Suprapubic skin (tissue), 4 donors: ENCODE data around the gene GNPDA2. TPM values are rescaled to one million over a fixed set of nuclear protein-coding genes. Genes with fewer than 3 reads are reported as not detected.
"Not testable (repeated sequence)": the region's sequence is repeated elsewhere in the genome, so short reads cannot be mapped to it uniquely, and the experiment has no call there.

Experiments used
- DNase-seq, 2 donors: peaks; one replicate each; pipeline ENCODE4 v3.0.0-alpha.2; 2019; ENCODE audit warnings: low spot score in 2 of 2
- H3K27ac ChIP-seq: fragments of 200-600 bp; sonication (generic); one replicate; pipeline ENCODE4 v1.5.1; 2019
- H3K27me3 ChIP-seq: fragments of 200-600 bp; sonication (generic); one replicate; pipeline ENCODE4 v1.5.1; 2019
- H3K36me3 ChIP-seq: fragments of 200-600 bp; sonication (generic); one replicate; pipeline ENCODE4 v1.5.1; 2019
- H3K4me1 ChIP-seq: fragments of 200-600 bp; sonication (generic); one replicate; pipeline ENCODE4 v1.5.1; 2019
- H3K4me3 ChIP-seq: fragments of 200-600 bp; sonication (generic); one replicate; pipeline ENCODE4 v1.5.1; 2019; ENCODE audit warnings: mild to moderate bottlenecking
- H3K9me3 ChIP-seq: fragments of 200-600 bp; sonication (generic); one replicate; pipeline ENCODE4 v1.5.1; 2019
- CTCF ChIP-seq, 2 donors: fragments of 200-600 bp in 1 of 2; fragments of 450-650 bp in 1 of 2; sonication (generic) in 1 of 2; IDR thresholded peaks; one replicate each; pipeline ENCODE4 v1.5.1; 2016 to 2019; ENCODE audit warnings: antibody characterized with exemption in 2 of 2, mild to moderate bottlenecking in 1 of 2, moderate library complexity in 1 of 2
- EP300 ChIP-seq: sonication (generic); formaldehyde crosslinking; IDR thresholded peaks from one replicate; pipeline ENCODE4 v1.6.1; 2017; ENCODE audit warnings: antibody characterized with exemption
- POLR2A ChIP-seq, 2 donors: fragments of 450-650 bp; IDR thresholded peaks; one replicate each; pipeline ENCODE4 v1.6.1; 2017; ENCODE audit warnings: antibody characterized with exemption in 2 of 2, mild to moderate bottlenecking in 2 of 2, moderate library complexity in 2 of 2
- POLR2AphosphoS5 ChIP-seq, 3 donors: sonication (generic); formaldehyde crosslinking; IDR thresholded peaks; one replicate each; pipeline ENCODE4 v1.6.1; 2017; ENCODE audit warnings: antibody characterized with exemption in 3 of 3
- WGBS: methylation state at CpG from one replicate; pipeline ENCODE4 v1.1.5; 2018; 5-methylcytosine and 5-hydroxymethylcytosine counted together
- total RNA-seq, 4 donors: library from RNA; depleted of rRNA; stranded (reverse); fragments of >200 nt; gene quantifications; one replicate each; pipeline ENCODE4 v1.1.0, GENCODE V29; 2016

Gene GNPDA2
- total RNA-seq, 4 donors from 2014 or later: 6.8 to 15.3 (median 13.0) TPM

DNA sequence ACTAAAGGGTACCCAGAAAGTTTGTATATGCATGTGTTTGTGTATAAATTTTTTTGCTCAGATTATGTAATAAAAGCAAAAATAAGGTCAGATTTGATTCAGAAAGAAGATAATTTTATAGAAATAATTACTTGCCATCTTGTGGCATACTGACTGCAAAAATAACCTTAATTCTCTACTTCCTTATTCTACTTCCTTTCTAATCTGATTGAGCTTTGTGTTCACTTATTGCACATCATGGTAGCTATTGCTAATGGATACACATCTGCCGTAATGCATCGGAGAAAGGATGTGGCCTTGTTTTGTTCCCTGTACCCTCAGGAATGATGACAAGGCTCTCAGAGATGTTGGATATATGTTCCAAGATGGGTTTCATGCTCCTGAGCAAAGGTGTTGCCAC is 10.5 kb upstream of the GNPDA2 start:
- H3K27me3 ChIP-seq: peaks cover 3% of the 10 kb centered on the region
- no peaks in the 10 kb centered on the region for H3K9me3 ChIP-seq
- 91% methylated on average over 2 of the region's 2 CpGs for WGBS
- no peak for DNase-seq
- H3K27ac ChIP-seq: no peak overlapping the region
- no peaks in the 10 kb centered on the region for H3K4me1 ChIP-seq
- no peaks in the 10 kb centered on the region for H3K36me3 ChIP-seq
- H3K4me3 ChIP-seq: no peak overlapping the region
- TF ChIP-seq POLR2A (IDR thresholded peaks at IDR 0.05): no peak
- TF ChIP-seq EP300: no peak
- TF ChIP-seq CTCF (IDR thresholded peaks at IDR 0.05): no peak
- TF ChIP-seq POLR2AphosphoS5 (IDR thresholded peaks at IDR 0.05): no peak

DNA sequence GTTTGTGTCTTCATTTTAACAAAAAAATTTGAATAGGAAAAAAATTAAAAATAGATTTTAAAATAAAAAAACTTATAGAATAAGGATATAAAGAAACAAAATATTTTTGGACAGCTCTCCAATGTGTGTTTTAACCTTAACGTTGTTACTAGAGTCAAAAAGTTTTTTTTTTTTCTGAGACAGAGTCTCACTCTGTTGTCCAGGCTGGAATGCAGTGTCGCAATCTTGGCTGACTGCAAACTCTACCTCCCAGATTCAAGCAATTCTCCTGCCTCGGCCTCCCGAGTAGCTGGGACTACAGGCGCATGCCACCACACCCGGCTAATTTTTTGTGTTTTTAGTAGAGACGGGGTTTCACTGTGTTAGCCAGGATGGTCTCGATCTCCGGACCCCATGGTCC is 2.3 kb upstream of the GNPDA2 start:
- H3K9me3 ChIP-seq: not testable (repeated sequence)

DNA sequence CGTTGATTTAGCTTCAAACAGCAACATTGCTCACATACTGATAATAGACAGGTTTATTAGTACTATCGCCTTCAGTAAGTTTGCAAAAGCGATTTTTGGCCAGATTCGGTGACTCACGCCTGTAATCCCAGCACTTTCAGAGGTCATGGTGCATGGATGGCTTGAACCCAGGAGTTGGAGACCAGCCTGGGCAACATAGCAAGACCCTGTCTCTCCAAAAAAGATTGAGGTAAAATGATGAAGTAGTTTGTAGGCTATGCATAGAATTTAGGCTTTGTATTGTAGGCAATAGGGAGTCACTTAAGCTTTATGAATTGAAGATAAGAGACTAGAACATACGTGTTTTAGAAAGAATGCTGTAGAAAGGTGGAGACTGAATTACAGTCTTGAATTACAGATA is 1.1 kb upstream of the GNPDA2 start:
- H3K9me3 ChIP-seq: no peaks in the 10 kb centered on the region
- no peaks in the 10 kb centered on the region for H3K27me3 ChIP-seq
- TF ChIP-seq EP300: no peak
- no peak overlapping the region for H3K4me3 ChIP-seq
- H3K27ac ChIP-seq: no peak overlapping the region
- peaks cover 28% of the 10 kb centered on the region for H3K4me1 ChIP-seq
- WGBS: 84% methylated on average over 6 of the region's 6 CpGs
- H3K36me3 ChIP-seq: no peaks in the 10 kb centered on the region
- DNase-seq: no peak

More for the DNA sequence above, 2.3 kb upstream of the GNPDA2 start:
- H3K36me3 ChIP-seq, H3K4me3 ChIP-seq, H3K27ac ChIP-seq, DNase-seq, H3K27me3 ChIP-seq: not testable (repeated sequence)
- 92% methylated on average over 9 of the region's 9 CpGs for WGBS
- H3K4me1 ChIP-seq: peaks cover 21% of the 10 kb centered on the region

DNA sequence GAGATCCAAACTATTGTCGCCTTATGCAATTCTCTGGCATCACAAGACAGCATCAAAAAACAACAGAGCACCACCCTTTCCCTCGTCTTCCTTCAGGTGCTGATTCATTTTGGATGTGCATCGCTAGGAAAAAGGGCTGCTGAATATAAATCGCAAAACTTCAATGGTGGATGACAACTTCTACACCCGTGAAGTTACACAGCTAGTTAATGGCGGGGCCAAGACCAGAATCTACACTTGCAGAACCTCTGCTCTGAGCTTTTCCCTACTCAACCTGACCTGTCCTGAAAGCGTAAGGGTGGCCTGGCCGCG is 674 bp downstream of the GNPDA2 start:
- Histone ChIP-seq H3K9me3 (no peaks in the 10 kb centered on the region), H3K36me3 (no peaks in the 10 kb centered on the region), H3K27me3 (no peaks in the 10 kb centered on the region), H3K4me3 (peak overlapping the region; percentile 80), H3K27ac (peak overlapping the region; percentile 77), H3K4me1 (peaks cover 35% of the 10 kb centered on the region)
- TF ChIP-seq POLR2AphosphoS5 (IDR thresholded peaks at IDR 0.05) (no peak), POLR2A (IDR thresholded peaks at IDR 0.05) (no peak), EP300 (no peak), CTCF (IDR thresholded peaks at IDR 0.05) (no peak)
- 2% methylated on average over 9 of the region's 9 CpGs for WGBS
- DNase-seq: peak in 1 of 2 donors; percentile 76

- H3K27ac ChIP-seq: no peak overlapping the region
- TF ChIP-seq CTCF (IDR thresholded peaks at IDR 0.05): no peak
- TF ChIP-seq POLR2A (IDR thresholded peaks at IDR 0.05): no peak
- no peak for TF ChIP-seq POLR2AphosphoS5 (IDR thresholded peaks at IDR 0.05)
- no peak for TF ChIP-seq EP300
- peak overlapping the region; percentile 80 for H3K4me3 ChIP-seq
- H3K36me3 ChIP-seq: no peaks in the 10 kb centered on the region
- no peak for DNase-seq
- H3K27me3 ChIP-seq: no peaks in the 10 kb centered on the region
- H3K4me1 ChIP-seq: peaks cover 35% of the 10 kb centered on the region
- no peaks in the 10 kb centered on the region for H3K9me3 ChIP-seq
- WGBS: 49% methylated on average over 6 of the region's 6 CpGs
Observed at GRCh38 chr4:44725166-44725565, 1.2 kb downstream of the GNPDA2 start.

- peaks cover 31% of the 10 kb centered on the region for H3K4me1 ChIP-seq
- H3K36me3 ChIP-seq: no peaks in the 10 kb centered on the region
- H3K27ac ChIP-seq: no peak overlapping the region
- no peak for DNase-seq
- no peaks in the 10 kb centered on the region for H3K9me3 ChIP-seq
- 77% methylated on average over 3 of the region's 3 CpGs for WGBS
- no peaks in the 10 kb centered on the region for H3K27me3 ChIP-seq
- no peak overlapping the region for H3K4me3 ChIP-seq
- no peak for TF ChIP-seq POLR2AphosphoS5 (IDR thresholded peaks at IDR 0.05)
- no peak for TF ChIP-seq CTCF (IDR thresholded peaks at IDR 0.05)
- TF ChIP-seq EP300: no peak
- TF ChIP-seq POLR2A (IDR thresholded peaks at IDR 0.05): no peak
Observed at GRCh38 chr4:44722001-44722400, 4.4 kb downstream of the GNPDA2 start.
